Uterus (tissue), 2 donors: ENCODE data around the gene RFX3.

Source experiments
- POLR2A ChIP-seq, 2 donors: fragments of 450-650 bp; IDR thresholded peaks; one replicate each; pipeline ENCODE4 v1.6.1; 2016; ENCODE audit warnings: antibody characterized with exemption in 2 of 2, mild to moderate bottlenecking in 1 of 2, moderate library complexity in 1 of 2
- TF ChIP-seq, protein P1 (sequence below), 4 experiments: fragments of 200-600 bp in 2 of 4; fragments of 450-650 bp in 2 of 4; sonication (generic) in 2 of 4; IDR thresholded peaks; one replicate each; pipeline ENCODE4 v1.5.1; 2016 to 2019; ENCODE audit warnings: antibody characterized with exemption in 4 of 4, mild to moderate bottlenecking in 2 of 4, moderate library complexity in 1 of 4

DNA sequence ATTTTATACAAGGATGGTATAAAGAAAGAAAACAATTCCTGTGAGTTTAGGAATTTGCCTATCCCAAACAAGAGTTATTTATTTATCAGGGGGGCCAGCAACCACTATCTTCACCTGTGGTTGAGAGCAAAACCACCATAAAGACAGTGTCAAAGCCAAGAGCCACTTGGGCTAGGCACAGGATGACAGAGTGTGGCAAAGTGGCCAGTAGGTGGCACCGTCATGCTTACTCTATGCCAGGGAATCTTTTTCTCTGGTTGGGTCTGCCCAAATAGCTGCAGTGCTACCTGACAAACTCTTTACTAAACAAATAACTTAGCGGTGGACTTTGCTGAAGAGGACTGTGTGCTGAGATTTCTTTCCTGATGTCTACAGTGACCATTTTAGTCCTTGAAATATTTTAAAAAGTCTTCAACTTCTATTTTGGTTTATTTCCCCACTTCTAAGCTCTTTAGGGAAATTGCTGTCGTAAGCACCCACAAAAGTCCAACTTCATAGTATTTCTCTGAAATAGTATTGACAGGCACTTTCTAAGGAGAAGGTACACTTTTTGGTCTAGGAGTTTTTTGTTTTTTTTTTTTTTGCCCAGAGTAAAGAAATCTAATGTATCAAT is 285.0 kb downstream of the RFX3 start:
- TF ChIP-seq, protein P1, sequence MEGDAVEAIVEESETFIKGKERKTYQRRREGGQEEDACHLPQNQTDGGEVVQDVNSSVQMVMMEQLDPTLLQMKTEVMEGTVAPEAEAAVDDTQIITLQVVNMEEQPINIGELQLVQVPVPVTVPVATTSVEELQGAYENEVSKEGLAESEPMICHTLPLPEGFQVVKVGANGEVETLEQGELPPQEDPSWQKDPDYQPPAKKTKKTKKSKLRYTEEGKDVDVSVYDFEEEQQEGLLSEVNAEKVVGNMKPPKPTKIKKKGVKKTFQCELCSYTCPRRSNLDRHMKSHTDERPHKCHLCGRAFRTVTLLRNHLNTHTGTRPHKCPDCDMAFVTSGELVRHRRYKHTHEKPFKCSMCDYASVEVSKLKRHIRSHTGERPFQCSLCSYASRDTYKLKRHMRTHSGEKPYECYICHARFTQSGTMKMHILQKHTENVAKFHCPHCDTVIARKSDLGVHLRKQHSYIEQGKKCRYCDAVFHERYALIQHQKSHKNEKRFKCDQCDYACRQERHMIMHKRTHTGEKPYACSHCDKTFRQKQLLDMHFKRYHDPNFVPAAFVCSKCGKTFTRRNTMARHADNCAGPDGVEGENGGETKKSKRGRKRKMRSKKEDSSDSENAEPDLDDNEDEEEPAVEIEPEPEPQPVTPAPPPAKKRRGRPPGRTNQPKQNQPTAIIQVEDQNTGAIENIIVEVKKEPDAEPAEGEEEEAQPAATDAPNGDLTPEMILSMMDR (IDR thresholded peaks at IDR 0.05) = peak; percentile 44 to 54 (median 47)
- no peak for TF ChIP-seq POLR2A (IDR thresholded peaks at IDR 0.05)
